Neuron (in vitro differentiated cells): ENCODE results near the gene MBP.

Source experiments
- H2AFZ ChIP-seq: one replicate; pipeline ENCODE4 v1.6.1; 2013; ENCODE audit warnings: low read depth, mild to moderate bottlenecking, inconsistent platforms, low read length, moderate library complexity
- H3K27me3 ChIP-seq: one replicate; pipeline ENCODE4 v1.6.1; 2013; ENCODE audit warnings: low read length; ENCODE audit not compliant: insufficient read depth
- H3K36me3 ChIP-seq: one replicate; pipeline ENCODE4 v1.6.1; 2013; ENCODE audit warnings: low read length; ENCODE audit not compliant: insufficient read depth
- H3K4me1 ChIP-seq: one replicate; pipeline ENCODE4 v1.6.1; 2013; ENCODE audit warnings: low read length; ENCODE audit not compliant: insufficient read depth
- H3K4me3 ChIP-seq: 2 replicates; pipeline ENCODE4 v1.5.1; 2013; ENCODE audit warnings: mild to moderate bottlenecking, low read length, moderate library complexity
- H3K9me3 ChIP-seq: one replicate; pipeline ENCODE4 v1.6.1; 2013; ENCODE audit warnings: low read length

The MBP gene

GRCh38 chr18:77132369-77133050 is at the start of gene MBP:
Gene MBP (minus strand): TSS chr18:77132783. CDS start chr18:77105261, 27,522 bp downstream.
- Histone ChIP-seq H3K9me3 (no peaks in the 10 kb centered on the region), H3K27me3 (peaks cover 54% of the 10 kb centered on the region), H2AFZ (peak within 1 kb of the TSS; percentile 71), H3K4me3 (peak within 1 kb of the TSS; percentile 29), H3K36me3 (no peaks in the 10 kb centered on the region), H3K4me1 (peaks cover 8% of the 10 kb centered on the region)

GRCh38 chr18:77181950-77182707 is 49.5 kb upstream of the MBP start:
- Histone ChIP-seq H3K4me3 (no peak overlapping the region), H3K27me3 (no peaks in the 10 kb centered on the region), H3K4me1 (no peaks in the 10 kb centered on the region), H3K36me3 (no peaks in the 10 kb centered on the region), H2AFZ (no peak overlapping the region), H3K9me3 (no peaks in the 10 kb centered on the region)

GRCh38 chr18:77178559-77178958 is 46.0 kb upstream of the MBP start:
- no peaks in the 10 kb centered on the region for H3K4me1 ChIP-seq
- no peaks in the 10 kb centered on the region for H3K9me3 ChIP-seq
- H2AFZ ChIP-seq = no peak overlapping the region
- no peaks in the 10 kb centered on the region for H3K27me3 ChIP-seq
- H3K4me3 ChIP-seq = no peak overlapping the region
- H3K36me3 ChIP-seq = no peaks in the 10 kb centered on the region

- Histone ChIP-seq H2AFZ (no peak overlapping the region), H3K4me1 (no peaks in the 10 kb centered on the region), H3K27me3 (no peaks in the 10 kb centered on the region), H3K36me3 (no peaks in the 10 kb centered on the region), H3K9me3 (no peaks in the 10 kb centered on the region), H3K4me3 (no peak overlapping the region)
These were observed 44.4 kb upstream of the MBP start for GRCh38 chr18:77177009-77177408.

GRCh38 chr18:77173275-77174030 is 40.9 kb upstream of the MBP start:
- Histone ChIP-seq H3K9me3 (no peaks in the 10 kb centered on the region), H3K4me1 (no peaks in the 10 kb centered on the region), H3K36me3 (no peaks in the 10 kb centered on the region), H3K4me3 (no peak overlapping the region), H2AFZ (no peak overlapping the region), H3K27me3 (peaks cover 4% of the 10 kb centered on the region)

- Histone ChIP-seq H3K9me3 (no peaks in the 10 kb centered on the region), H3K4me3 (no peak overlapping the region), H2AFZ (no peak overlapping the region), H3K27me3 (peaks cover 9% of the 10 kb centered on the region), H3K4me1 (no peaks in the 10 kb centered on the region), H3K36me3 (no peaks in the 10 kb centered on the region)
These were observed 38.4 kb upstream of the MBP start for GRCh38 chr18:77170890-77171410.

GRCh38 chr18:77168811-77169311 is 36.3 kb upstream of the MBP start:
- H3K9me3 ChIP-seq = no peaks in the 10 kb centered on the region
- H2AFZ ChIP-seq = no peak overlapping the region
- peaks cover 9% of the 10 kb centered on the region for H3K27me3 ChIP-seq

GRCh38 chr18:77167251-77167650 is 34.7 kb upstream of the MBP start:
- no peak overlapping the region for H2AFZ ChIP-seq
- H3K27me3 ChIP-seq = peaks cover 9% of the 10 kb centered on the region
- H3K4me3 ChIP-seq = no peak overlapping the region
- H3K36me3 ChIP-seq = no peaks in the 10 kb centered on the region
- H3K9me3 ChIP-seq = no peaks in the 10 kb centered on the region
- H3K4me1 ChIP-seq = no peaks in the 10 kb centered on the region

More at GRCh38 chr18:77168811-77169311, 36.3 kb upstream of the MBP start:
- no peak overlapping the region for H3K4me3 ChIP-seq
- H3K36me3 ChIP-seq = no peaks in the 10 kb centered on the region
- no peaks in the 10 kb centered on the region for H3K4me1 ChIP-seq

- Histone ChIP-seq H2AFZ (no peak overlapping the region), H3K4me1 (no peaks in the 10 kb centered on the region), H3K9me3 (no peaks in the 10 kb centered on the region), H3K36me3 (no peaks in the 10 kb centered on the region), H3K4me3 (no peak overlapping the region), H3K27me3 (peaks cover 9% of the 10 kb centered on the region)
These were observed 33.9 kb upstream of the MBP start for GRCh38 chr18:77166523-77166922.

- no peak overlapping the region for H2AFZ ChIP-seq
- H3K9me3 ChIP-seq = no peaks in the 10 kb centered on the region
- peaks cover 9% of the 10 kb centered on the region for H3K27me3 ChIP-seq
- H3K4me1 ChIP-seq = no peaks in the 10 kb centered on the region
- H3K36me3 ChIP-seq = no peaks in the 10 kb centered on the region
- no peak overlapping the region for H3K4me3 ChIP-seq
These were observed 33.1 kb upstream of the MBP start for GRCh38 chr18:77165503-77166188.

- H3K4me3 ChIP-seq = no peak overlapping the region
- peaks cover 9% of the 10 kb centered on the region for H3K27me3 ChIP-seq
- no peak overlapping the region for H2AFZ ChIP-seq
- H3K36me3 ChIP-seq = no peaks in the 10 kb centered on the region
- H3K4me1 ChIP-seq = no peaks in the 10 kb centered on the region
- no peaks in the 10 kb centered on the region for H3K9me3 ChIP-seq
These were observed 32.3 kb upstream of the MBP start for GRCh38 chr18:77164763-77165485.

- Histone ChIP-seq H3K36me3 (no peaks in the 10 kb centered on the region), H3K27me3 (peaks cover 9% of the 10 kb centered on the region), H2AFZ (no peak overlapping the region), H3K9me3 (no peaks in the 10 kb centered on the region), H3K4me3 (no peak overlapping the region), H3K4me1 (no peaks in the 10 kb centered on the region)
These were observed 31.4 kb upstream of the MBP start for GRCh38 chr18:77164026-77164425.
